HG02840 (cell line): ENCODE results near the gene QPRT.
"Not testable (repeated sequence)": the region's sequence is repeated elsewhere in the genome, so short reads cannot be mapped to it uniquely, and the experiment has no call there.

ENCODE experiments used
- ATAC-seq: cut with Tn5 transposase; IDR thresholded peaks from one replicate; pipeline ENCODE4 v1.9.1; 2021; ENCODE audit warnings: mild to moderate bottlenecking, moderate library complexity, moderate number of reproducible peaks; ENCODE audit not compliant: unreplicated experiment, low FRiP score

The QPRT gene

GRCh38 chr16:29678691-29679267, at the start of gene QPRT:
TSS of gene QPRT (plus strand) at chr16:29679180. CDS start at chr16:29679198, 18 bp downstream.
- ATAC-seq: no peak

- not testable (repeated sequence) for ATAC-seq
Measured at GRCh38 chr16:29629318-29629717, 49.7 kb upstream of the QPRT start.

GRCh38 chr16:29631658-29632057, 47.3 kb upstream of the QPRT start:
- not testable (repeated sequence) for ATAC-seq

- ATAC-seq: not testable (repeated sequence)
Measured at GRCh38 chr16:29635902-29636301, 43.1 kb upstream of the QPRT start.

GRCh38 chr16:29636368-29636767, 42.6 kb upstream of the QPRT start:
- ATAC-seq: not testable (repeated sequence)

- ATAC-seq: not testable (repeated sequence)
Measured at GRCh38 chr16:29638751-29639150, 40.2 kb upstream of the QPRT start.

- no peak for ATAC-seq
Measured at GRCh38 chr16:29641561-29641960, 37.4 kb upstream of the QPRT start.

- ATAC-seq: no peak
Measured at GRCh38 chr16:29643596-29643995, 35.4 kb upstream of the QPRT start.

- ATAC-seq: no peak
Measured at GRCh38 chr16:29644338-29644857, 34.6 kb upstream of the QPRT start.

GRCh38 chr16:29644973-29645693, 33.8 kb upstream of the QPRT start:
- ATAC-seq: no peak

- ATAC-seq: no peak
Measured at GRCh38 chr16:29645694-29646187, 33.2 kb upstream of the QPRT start.

- no peak for ATAC-seq
Measured at GRCh38 chr16:29646947-29647346, 32.0 kb upstream of the QPRT start.

- no peak for ATAC-seq
Measured at GRCh38 chr16:29649588-29650494, 29.1 kb upstream of the QPRT start.

- no peak for ATAC-seq
Measured at GRCh38 chr16:29650771-29651170, 28.2 kb upstream of the QPRT start.

- ATAC-seq: no peak
Measured at GRCh38 chr16:29651774-29652349, 27.1 kb upstream of the QPRT start.

- ATAC-seq: no peak
Measured at GRCh38 chr16:29653471-29653870, 25.5 kb upstream of the QPRT start.

GRCh38 chr16:29653890-29654289, 25.1 kb upstream of the QPRT start:
- ATAC-seq: not testable (repeated sequence)

GRCh38 chr16:29656688-29657523, 22.1 kb upstream of the QPRT start:
- no peak for ATAC-seq

- ATAC-seq: no peak
Measured at GRCh38 chr16:29658705-29659104, 20.3 kb upstream of the QPRT start.
